C4-2B (cell line): ENCODE measurements around the gene CNPPD1.

Experiments used
- H3K27ac ChIP-seq: fragments of 450-650 bp; 2 replicates; pipeline ENCODE4 v1.5.1; 2017
- CTCF ChIP-seq: fragments of 450-650 bp; conservative IDR thresholded peaks from 2 replicates; pipeline ENCODE4 v1.5.1; 2017; ENCODE audit warnings: mild to moderate bottlenecking
- ZFX ChIP-seq: fragments of 450-650 bp; IDR thresholded peaks from 2 replicates; pipeline ENCODE4 v1.6.1; 2017

The CNPPD1 gene

GRCh38 chr2:219175928-219176817 lies 552 bp downstream of the CNPPD1 start:
- TF ChIP-seq CTCF (peak; percentile 27), ZFX (peak; percentile 43; the same call in 1 of the 2 replicates)
- peak overlapping the region; percentile 89 for H3K27ac ChIP-seq

- peak overlapping the region; percentile 89 for H3K27ac ChIP-seq
- TF ChIP-seq ZFX (no peak), CTCF (no peak)
Observed at GRCh38 chr2:219175486-219175885, 1.2 kb downstream of the CNPPD1 start.

- TF ChIP-seq ZFX, result no peak
- TF ChIP-seq CTCF, result no peak
- no peak overlapping the region for H3K27ac ChIP-seq
Observed at GRCh38 chr2:219174801-219175200, 1.9 kb downstream of the CNPPD1 start.

GRCh38 chr2:219174146-219174545 lies 2.6 kb downstream of the CNPPD1 start:
- H3K27ac ChIP-seq, result no peak overlapping the region
- TF ChIP-seq ZFX (no peak), CTCF (no peak)

GRCh38 chr2:219173176-219173575 lies 3.5 kb downstream of the CNPPD1 start:
- TF ChIP-seq ZFX, result no peak
- no peak for TF ChIP-seq CTCF
- H3K27ac ChIP-seq, result no peak overlapping the region

GRCh38 chr2:219172231-219173154 lies 4.2 kb downstream of the CNPPD1 start:
- H3K27ac ChIP-seq, result no peak overlapping the region
- no peak for TF ChIP-seq CTCF
- TF ChIP-seq ZFX, result no peak

- TF ChIP-seq ZFX (no peak), CTCF (peak; percentile 77)
- H3K27ac ChIP-seq, result no peak overlapping the region
Observed at GRCh38 chr2:219171231-219171651, 5.5 kb downstream of the CNPPD1 start.
